Activated CD8-positive, alpha-beta memory T cell treated with anti-CD3 and anti-CD28 coated beads for 1 hour (primary cell): ENCODE data around the gene EIF2B5.
"Not testable (repeated sequence)": the region's sequence is repeated elsewhere in the genome, so short reads cannot be mapped to it uniquely, and the experiment has no call there.

Experiments
- DNase-seq, 2 donors: peaks; one replicate each; pipeline ENCODE4 v3.0.0-alpha.2; 2020; ENCODE audit warnings: low read depth in 1 of 2; ENCODE audit errors: extremely low read depth in 1 of 2

The EIF2B5 gene

GRCh38 chr3:184145111-184145524, 10.0 kb downstream of the EIF2B5 start:
- DNase-seq: no peak

- DNase-seq: no peak
Measured at GRCh38 chr3:184145751-184146270, 10.7 kb downstream of the EIF2B5 start.

GRCh38 chr3:184148076-184148475, 12.9 kb downstream of the EIF2B5 start:
- no peak for DNase-seq

GRCh38 chr3:184149123-184149522, 14.0 kb downstream of the EIF2B5 start:
- no peak for DNase-seq

- DNase-seq: not testable (repeated sequence)
Measured at GRCh38 chr3:184149770-184150169, 14.6 kb downstream of the EIF2B5 start.

GRCh38 chr3:184154885-184155643, 19.9 kb downstream of the EIF2B5 start, which contains the start of gene DVL3:
TSS of gene DVL3 (plus strand) at chr3:184155377. CDS start at chr3:184155636, 259 bp downstream.
- DNase-seq: peak in 1 of 2 donors; percentile 14

GRCh38 chr3:184155644-184156521, 20.7 kb downstream of the EIF2B5 start:
- DNase-seq: peak in 1 of 2 donors; percentile 33

GRCh38 chr3:184156522-184156955, 21.4 kb downstream of the EIF2B5 start:
- no peak for DNase-seq

- no peak for DNase-seq
Measured at GRCh38 chr3:184157206-184157605, 22.0 kb downstream of the EIF2B5 start.

GRCh38 chr3:184158404-184158803, 23.2 kb downstream of the EIF2B5 start:
- no peak for DNase-seq

GRCh38 chr3:184160456-184160855, 25.3 kb downstream of the EIF2B5 start:
- DNase-seq: no peak

GRCh38 chr3:184162571-184163070, 27.5 kb downstream of the EIF2B5 start:
- DNase-seq: not testable (repeated sequence)

- no peak for DNase-seq
Measured at GRCh38 chr3:184164648-184165330, 29.6 kb downstream of the EIF2B5 start.

GRCh38 chr3:184165543-184165942, 30.4 kb downstream of the EIF2B5 start:
- DNase-seq: no peak

- no peak for DNase-seq
Measured at GRCh38 chr3:184166671-184167070, 31.5 kb downstream of the EIF2B5 start.

- DNase-seq: no peak
Measured at GRCh38 chr3:184167786-184168185, 32.6 kb downstream of the EIF2B5 start.

- DNase-seq: no peak
Measured at GRCh38 chr3:184168363-184169120, 33.4 kb downstream of the EIF2B5 start.

- DNase-seq: no peak
Measured at GRCh38 chr3:184169896-184170875, 35.0 kb downstream of the EIF2B5 start.

GRCh38 chr3:184171562-184171961, 36.4 kb downstream of the EIF2B5 start:
- DNase-seq: no peak
